ENCODE data around the gene CPNE4. TPM values are rescaled to one million over a fixed set of nuclear protein-coding genes. Genes with fewer than 3 reads are reported as not detected.

Gene CPNE4
- total RNA-seq, 1 experiment from 2014 or later = 1.9 TPM

DNA sequence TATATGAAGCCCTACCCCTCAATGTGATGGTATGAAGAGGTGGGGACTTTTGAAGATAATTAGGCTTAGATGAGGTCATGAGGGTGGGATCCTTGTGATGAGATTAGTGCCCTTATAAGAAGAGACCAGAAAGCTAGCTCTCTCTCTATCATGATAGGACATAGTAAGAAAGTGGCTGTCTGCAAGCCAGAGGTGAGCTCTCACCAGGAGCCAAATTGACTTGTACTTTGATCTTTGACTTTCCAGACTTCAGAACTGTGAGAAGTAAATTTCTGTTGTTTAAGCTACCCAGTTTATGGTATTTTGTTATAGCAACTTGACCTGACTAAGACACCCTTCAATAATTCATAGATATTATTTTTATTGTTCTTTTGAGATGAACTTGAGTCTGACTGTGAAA, 502.2 kb downstream of the CPNE4 start:
- Histone ChIP-seq H4K8ac (replicated peaks; ENCODE audit: insufficient read length, low read depth, low read length) (no peak overlapping the region), H3K4me1 (ENCODE audit: insufficient read depth, low read length) (peaks cover 6% of the 10 kb centered on the region; the same call in 1 of the 2 replicates), H3K23ac (ENCODE audit: insufficient read length, low read depth, low read length) (no peak overlapping the region), H3K9me3 (ENCODE audit: control insufficient read depth, low read depth, low read length) (no peaks in the 10 kb centered on the region), H3K79me1 (ENCODE audit: insufficient read depth, low read depth, low read length, poor library complexity, severe bottlenecking) (no peaks in the 10 kb centered on the region), H2BK15ac (ENCODE audit: low read depth, low read length) (no peak overlapping the region), H2AFZ (ENCODE audit: low read length) (no peak overlapping the region), H2BK5ac (ENCODE audit: insufficient read length, low read length) (no peak overlapping the region), H2BK120ac (ENCODE audit: low read depth, low read length, poor library complexity, severe bottlenecking) (no peak overlapping the region), H2BK12ac (ENCODE audit: insufficient read length, low read depth, low read length) (no peak overlapping the region), H3K79me2 (ENCODE audit: insufficient read depth, low read length) (no peaks in the 10 kb centered on the region), H3K27ac (ENCODE audit: insufficient read length, low read depth, low read length) (no peak overlapping the region), H2BK20ac (ENCODE audit: low read depth, low read length, poor library complexity, severe bottlenecking) (no peak overlapping the region), H4K20me1 (ENCODE audit: control insufficient read depth, insufficient read depth, insufficient read length) (no peaks in the 10 kb centered on the region), H3K27me3 (ENCODE audit: insufficient read depth, low read length) (no peaks in the 10 kb centered on the region), H3K9ac (ENCODE audit: extremely low read depth, insufficient read length, low read length) (no peak overlapping the region), H3K56ac (ENCODE audit: insufficient read length, low read depth, low read length) (no peak overlapping the region), H3K18ac (ENCODE audit: insufficient read length, low read depth, low read length) (no peak overlapping the region), H4K5ac (ENCODE audit: insufficient read length, low read depth, low read length) (no peak overlapping the region), H3K14ac (ENCODE audit: insufficient read depth, low read length) (no peak overlapping the region), H3K4ac (ENCODE audit: low read depth, low read length) (no peak overlapping the region), H3T11ph (ENCODE audit: low read length) (no peak overlapping the region), H3K23me2 (ENCODE audit: insufficient read length, low read depth, low read length, poor library complexity, severe bottlenecking) (no peaks in the 10 kb centered on the region), H3K4me2 (ENCODE audit: insufficient read depth, insufficient read length, low read length) (no peak overlapping the region), H4K91ac (ENCODE audit: insufficient read length, low read depth, low read length) (no peak overlapping the region), H2AK5ac (ENCODE audit: insufficient read length, low read length) (no peak overlapping the region)
- Mint-ChIP-seq H3K36me3 (ENCODE audit: insufficient read depth in 1 of 3, low read depth in 3 of 3) (no peaks in the 10 kb centered on the region), H3K27ac (no peak overlapping the region), H3K27me3 (ENCODE audit: low read depth) (0 out of 2 replicates have a peak, but pooled peaks cover 3% of the 10 kb centered on the region), H3K9me3 (no peaks in the 10 kb centered on the region), H3K4me1 (peaks cover 18 to 22% of the 10 kb centered on the region in 2 experiments), H3K4me3 (no peak overlapping the region)
- DNase-seq = no peak
- TF ChIP-seq, protein P1, sequence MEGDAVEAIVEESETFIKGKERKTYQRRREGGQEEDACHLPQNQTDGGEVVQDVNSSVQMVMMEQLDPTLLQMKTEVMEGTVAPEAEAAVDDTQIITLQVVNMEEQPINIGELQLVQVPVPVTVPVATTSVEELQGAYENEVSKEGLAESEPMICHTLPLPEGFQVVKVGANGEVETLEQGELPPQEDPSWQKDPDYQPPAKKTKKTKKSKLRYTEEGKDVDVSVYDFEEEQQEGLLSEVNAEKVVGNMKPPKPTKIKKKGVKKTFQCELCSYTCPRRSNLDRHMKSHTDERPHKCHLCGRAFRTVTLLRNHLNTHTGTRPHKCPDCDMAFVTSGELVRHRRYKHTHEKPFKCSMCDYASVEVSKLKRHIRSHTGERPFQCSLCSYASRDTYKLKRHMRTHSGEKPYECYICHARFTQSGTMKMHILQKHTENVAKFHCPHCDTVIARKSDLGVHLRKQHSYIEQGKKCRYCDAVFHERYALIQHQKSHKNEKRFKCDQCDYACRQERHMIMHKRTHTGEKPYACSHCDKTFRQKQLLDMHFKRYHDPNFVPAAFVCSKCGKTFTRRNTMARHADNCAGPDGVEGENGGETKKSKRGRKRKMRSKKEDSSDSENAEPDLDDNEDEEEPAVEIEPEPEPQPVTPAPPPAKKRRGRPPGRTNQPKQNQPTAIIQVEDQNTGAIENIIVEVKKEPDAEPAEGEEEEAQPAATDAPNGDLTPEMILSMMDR (conservative IDR thresholded peaks at IDR 0.05) = no peak
